Measurements from ENCODE around the gene CALM3. TPM values are rescaled to one million over a fixed set of nuclear protein-coding genes. Genes with fewer than 3 reads are reported as not detected.

The CALM3 gene
- polyA plus RNA-seq, 1 donor from 2014 or later, result 630 TPM

- Histone ChIP-seq H3K9ac (ENCODE audit: low read length) (peak overlapping the region; percentile 98), H3K4me2 (ENCODE audit: low read length) (peak overlapping the region; percentile 77), H2AFZ (ENCODE audit: low read depth, low read length) (no peak overlapping the region), H3K27me3 (ENCODE audit: insufficient read depth, low read depth, low read length) (no peaks in the 10 kb centered on the region), H3K79me2 (replicated peaks; ENCODE audit: insufficient read depth, low read length) (peaks cover 47% of the 10 kb centered on the region), H3F3A (ENCODE audit: insufficient read depth, low read length, poor library complexity, severe bottlenecking) (no peaks in the 10 kb centered on the region), H3K9me2 (ENCODE audit: insufficient read depth, low read length) (no peaks in the 10 kb centered on the region), H3K27ac (ENCODE audit: low read length) (peak overlapping the region; percentile 99), H3K36me3 (ENCODE audit: insufficient read depth, low read length) (no peaks in the 10 kb centered on the region), H3K4me3 (ENCODE audit: low read length) (peak overlapping the region; percentile 81), H3K9me3 (ENCODE audit: low read length) (no peaks in the 10 kb centered on the region), H4K20me1 (ENCODE audit: insufficient read depth) (peaks cover 41% of the 10 kb centered on the region)
- no peak for TF ChIP-seq POLR2AphosphoS5 (IDR thresholded peaks at IDR 0.05)
- no peak for TF ChIP-seq EP300 (conservative IDR thresholded peaks at IDR 0.05; ENCODE audit: poor library complexity, severe bottlenecking)
- TF ChIP-seq SMC3 (conservative IDR thresholded peaks at IDR 0.05; ENCODE audit: poor library complexity), result no peak
- no peak for TF ChIP-seq CTCF (IDR thresholded peaks at IDR 0.05; ENCODE audit: poor library complexity, severe bottlenecking)
These were observed 2.7 kb downstream of the CALM3 start for GRCh38 chr19:46603752-46604231.

- Histone ChIP-seq H3K27ac (ENCODE audit: low read length) (no peak overlapping the region), H3K9ac (ENCODE audit: low read length) (peak overlapping the region; percentile 98), H3K4me3 (ENCODE audit: low read length) (peak overlapping the region; percentile 81), H3K36me3 (ENCODE audit: insufficient read depth, low read length) (no peaks in the 10 kb centered on the region), H4K20me1 (ENCODE audit: insufficient read depth) (peaks cover 41% of the 10 kb centered on the region), H3K27me3 (ENCODE audit: insufficient read depth, low read depth, low read length) (no peaks in the 10 kb centered on the region), H2AFZ (ENCODE audit: low read depth, low read length) (no peak overlapping the region), H3K79me2 (replicated peaks; ENCODE audit: insufficient read depth, low read length) (peaks cover 47% of the 10 kb centered on the region), H3K9me3 (ENCODE audit: low read length) (no peaks in the 10 kb centered on the region), H3K4me2 (ENCODE audit: low read length) (peak overlapping the region; percentile 77), H3K9me2 (ENCODE audit: insufficient read depth, low read length) (no peaks in the 10 kb centered on the region), H3F3A (ENCODE audit: insufficient read depth, low read length, poor library complexity, severe bottlenecking) (no peaks in the 10 kb centered on the region)
- TF ChIP-seq RAD21 (conservative IDR thresholded peaks at IDR 0.05) (no peak), POLR2AphosphoS5 (IDR thresholded peaks at IDR 0.05) (no peak), CTCF (IDR thresholded peaks at IDR 0.05; ENCODE audit: poor library complexity, severe bottlenecking) (no peak), SMC3 (conservative IDR thresholded peaks at IDR 0.05; ENCODE audit: poor library complexity) (no peak), REST (IDR thresholded peaks at IDR 0.05; ENCODE audit: borderline replicate concordance) (no peak), MXI1 (conservative IDR thresholded peaks at IDR 0.05; ENCODE audit: poor library complexity, severe bottlenecking) (no peak)
These were observed 3.7 kb downstream of the CALM3 start for GRCh38 chr19:46604781-46605355.
